Hepatocyte (in vitro differentiated cells): ENCODE measurements around the gene POU5F1. TPM values are rescaled to one million over a fixed set of nuclear protein-coding genes. Genes with fewer than 3 reads are reported as not detected.
"Not testable (repeated sequence)": the region's sequence is repeated elsewhere in the genome, so short reads cannot be mapped to it uniquely, and the experiment has no call there.

ENCODE experiments used
- DNase-seq: peaks from one replicate; pipeline ENCODE4 v3.0.0-alpha.2; 2016; ENCODE audit warnings: low spot score
- H2AFZ ChIP-seq: fragments of 200-600 bp; sonication (generic); 2 replicates; pipeline ENCODE4 v1.6.0; 2016; ENCODE audit warnings: antibody characterized with exemption, mild to moderate bottlenecking
- H3K27ac ChIP-seq: fragments of 200-600 bp; sonication (generic); 2 replicates; pipeline ENCODE4 v1.5.1; 2016; ENCODE audit warnings: mild to moderate bottlenecking
- H3K27me3 ChIP-seq: fragments of 200-600 bp; sonication (generic); 2 replicates; pipeline ENCODE4 v1.6.1; 2016
- H3K36me3 ChIP-seq: fragments of 200-600 bp; sonication (generic); replicated peaks from 2 replicates; pipeline ENCODE4 v1.5.1; 2016; ENCODE audit warnings: low read depth; ENCODE audit not compliant: insufficient read depth
- H3K4me1 ChIP-seq: fragments of 200-600 bp; sonication (generic); 2 replicates; pipeline ENCODE4 v1.5.1; 2016; ENCODE audit warnings: mild to moderate bottlenecking, moderate library complexity; ENCODE audit not compliant: insufficient read depth
- H3K4me2 ChIP-seq: fragments of 200-600 bp; sonication (generic); 2 replicates; pipeline ENCODE4 v1.6.0; 2016
- H3K4me3 ChIP-seq: fragments of 200-600 bp; sonication (generic); 2 replicates; pipeline ENCODE4 v1.5.1; 2016; ENCODE audit warnings: mild to moderate bottlenecking
- H3K79me2 ChIP-seq: fragments of 200-600 bp; sonication (generic); 2 replicates; pipeline ENCODE4 v1.6.0; 2017; ENCODE audit warnings: mild to moderate bottlenecking
- H3K9me2 ChIP-seq: fragments of 200-600 bp; sonication (generic); replicated peaks from 2 replicates; pipeline ENCODE4 v1.6.0; 2017; ENCODE audit warnings: mild to moderate bottlenecking; ENCODE audit not compliant: insufficient read depth
- H3K9me3 ChIP-seq: fragments of 200-600 bp; sonication (generic); 2 replicates; pipeline ENCODE4 v1.5.1; 2016; ENCODE audit warnings: low read depth, mild to moderate bottlenecking
- H4K20me1 ChIP-seq: fragments of 200-600 bp; sonication (generic); 2 replicates; pipeline ENCODE4 v1.6.0; 2016; ENCODE audit warnings: mild to moderate bottlenecking; ENCODE audit not compliant: insufficient read depth, poor library complexity, severe bottlenecking
- EZH2 ChIP-seq: fragments of 200-600 bp; sonication (generic); IDR thresholded peaks from 2 replicates; pipeline ENCODE4 v1.6.1; 2016; ENCODE audit warnings: antibody characterized with exemption, mild to moderate bottlenecking, borderline replicate concordance
- EZH2phosphoT487 ChIP-seq: fragments of 200-600 bp; sonication (generic); IDR thresholded peaks from one replicate; pipeline ENCODE4 v1.6.1; 2018; ENCODE audit warnings: antibody characterized with exemption, mild to moderate bottlenecking, low read depth, moderate library complexity; ENCODE audit not compliant: unreplicated experiment, severe bottlenecking
- WGBS: methylation state at CpG from one replicate; pipeline ENCODE4 v1.1.6; 2016; ENCODE audit warnings: low lambda C conversion rate; ENCODE audit errors: missing lambda C conversion rate; 5-methylcytosine and 5-hydroxymethylcytosine counted together
- polyA plus RNA-seq: library from polyadenylated mRNA; unstranded; fragments of >200 nt; fragmentation: Nextera tagmentation; extraction: Ambion mirVana; gene quantifications from 2 replicates; pipeline ENCODE4 v1.2.1, GENCODE V29; 2016
- total RNA-seq: library from RNA; depleted of rRNA; stranded (reverse); fragments of >200 nt; gene quantifications from 2 replicates; pipeline ENCODE4 v1.2.3, GENCODE V29; 2014
- TF ChIP-seq, protein P1 (sequence below): fragments of 200-600 bp; sonication (generic); IDR thresholded peaks from 2 replicates; pipeline ENCODE4 v1.5.1; 2016; ENCODE audit warnings: antibody characterized with exemption, mild to moderate bottlenecking; ENCODE audit not compliant: poor library complexity

The POU5F1 gene
- total and polyA plus RNA-seq, 2 experiments from 2014 or later, result 1.1 to 1.8 TPM

DNA sequence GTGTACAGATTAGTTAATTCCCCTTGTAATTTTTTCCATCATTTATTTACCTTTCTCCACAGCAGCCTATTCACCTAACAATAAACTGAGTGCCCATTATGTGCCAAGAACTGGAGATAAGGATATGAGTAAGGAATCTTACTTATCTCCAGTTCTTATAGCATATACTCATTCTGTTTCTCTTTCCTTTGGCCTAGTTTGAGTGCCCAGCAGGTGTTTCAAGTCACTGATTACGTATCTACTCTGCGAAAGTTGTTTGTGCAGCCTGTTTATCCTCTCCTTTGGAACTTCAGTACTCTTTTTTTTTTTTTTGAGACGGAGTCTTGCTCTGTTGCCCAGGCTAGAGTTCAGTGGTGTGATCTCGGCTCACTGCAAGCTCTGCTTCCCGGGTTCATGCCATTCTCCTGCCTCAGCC lies 17.3 kb upstream of the POU5F1 start:
- Histone ChIP-seq H3K36me3 (no peaks in the 10 kb centered on the region), H4K20me1 (no peaks in the 10 kb centered on the region), H3K9me2 (no peaks in the 10 kb centered on the region), H3K27ac (peak overlapping the region; percentile 33), H3K27me3 (no peaks in the 10 kb centered on the region), H3K4me3 (no peak overlapping the region), H3K79me2 (no peaks in the 10 kb centered on the region), H3K4me1 (no peaks in the 10 kb centered on the region), H3K9me3 (no peaks in the 10 kb centered on the region), H2AFZ (no peak overlapping the region), H3K4me2 (no peak overlapping the region)
- 67% methylated on average over 5 of the region's 5 CpGs for WGBS
- TF ChIP-seq, protein P1, sequence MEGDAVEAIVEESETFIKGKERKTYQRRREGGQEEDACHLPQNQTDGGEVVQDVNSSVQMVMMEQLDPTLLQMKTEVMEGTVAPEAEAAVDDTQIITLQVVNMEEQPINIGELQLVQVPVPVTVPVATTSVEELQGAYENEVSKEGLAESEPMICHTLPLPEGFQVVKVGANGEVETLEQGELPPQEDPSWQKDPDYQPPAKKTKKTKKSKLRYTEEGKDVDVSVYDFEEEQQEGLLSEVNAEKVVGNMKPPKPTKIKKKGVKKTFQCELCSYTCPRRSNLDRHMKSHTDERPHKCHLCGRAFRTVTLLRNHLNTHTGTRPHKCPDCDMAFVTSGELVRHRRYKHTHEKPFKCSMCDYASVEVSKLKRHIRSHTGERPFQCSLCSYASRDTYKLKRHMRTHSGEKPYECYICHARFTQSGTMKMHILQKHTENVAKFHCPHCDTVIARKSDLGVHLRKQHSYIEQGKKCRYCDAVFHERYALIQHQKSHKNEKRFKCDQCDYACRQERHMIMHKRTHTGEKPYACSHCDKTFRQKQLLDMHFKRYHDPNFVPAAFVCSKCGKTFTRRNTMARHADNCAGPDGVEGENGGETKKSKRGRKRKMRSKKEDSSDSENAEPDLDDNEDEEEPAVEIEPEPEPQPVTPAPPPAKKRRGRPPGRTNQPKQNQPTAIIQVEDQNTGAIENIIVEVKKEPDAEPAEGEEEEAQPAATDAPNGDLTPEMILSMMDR, result no peak
- no peak for TF ChIP-seq EZH2phosphoT487
- TF ChIP-seq EZH2, result no peak
- no peak for DNase-seq

DNA sequence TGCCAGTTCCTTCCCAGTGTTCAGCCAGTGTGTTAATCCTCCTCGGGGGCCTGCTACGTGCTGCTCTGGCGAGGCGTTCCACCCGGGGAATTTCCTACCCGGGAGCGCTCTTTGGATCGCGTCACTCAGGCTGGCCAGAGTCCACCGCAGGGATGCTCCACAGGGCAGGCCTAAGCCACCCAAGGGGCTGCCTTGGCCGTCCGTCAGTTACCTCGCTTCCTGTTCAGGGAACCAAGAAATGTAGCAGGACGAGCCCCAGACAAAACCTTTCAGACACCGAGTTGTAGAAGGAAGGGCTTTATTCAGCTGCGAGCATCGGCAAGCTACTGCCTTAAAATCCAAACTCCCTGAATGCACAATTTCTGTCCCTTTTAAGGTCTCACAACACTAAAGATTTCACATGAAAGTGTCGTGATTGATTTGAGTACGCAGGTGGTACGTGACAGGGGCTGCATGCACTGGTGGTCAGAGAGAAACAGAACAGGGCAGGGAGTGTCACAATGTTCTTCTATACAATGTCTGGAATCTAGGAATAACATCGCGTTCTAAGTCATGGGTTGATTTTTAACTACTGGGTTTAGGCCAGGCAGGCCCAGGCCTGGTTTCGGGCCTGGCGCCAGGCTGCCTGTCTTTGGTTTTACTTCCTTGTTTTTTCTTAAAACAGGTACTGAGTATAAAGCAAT lies 15.7 kb upstream of the POU5F1 start:
- no peaks in the 10 kb centered on the region for H3K4me1 ChIP-seq
- WGBS, result 93% methylated on average over 24 of the region's 24 CpGs
- H3K4me2 ChIP-seq, result no peak overlapping the region
- H3K9me2 ChIP-seq, result no peaks in the 10 kb centered on the region
- no peak for DNase-seq
- H3K79me2 ChIP-seq, result no peaks in the 10 kb centered on the region
- H4K20me1 ChIP-seq, result no peaks in the 10 kb centered on the region
- H3K4me3 ChIP-seq, result no peak overlapping the region
- H3K36me3 ChIP-seq, result no peaks in the 10 kb centered on the region
- TF ChIP-seq EZH2 (no peak), EZH2phosphoT487 (no peak)
- TF ChIP-seq, protein P1, result no peak
- H3K27ac ChIP-seq, result no peak overlapping the region
- no peaks in the 10 kb centered on the region for H3K9me3 ChIP-seq
- H3K27me3 ChIP-seq, result no peaks in the 10 kb centered on the region
- H2AFZ ChIP-seq, result no peak overlapping the region

DNA sequence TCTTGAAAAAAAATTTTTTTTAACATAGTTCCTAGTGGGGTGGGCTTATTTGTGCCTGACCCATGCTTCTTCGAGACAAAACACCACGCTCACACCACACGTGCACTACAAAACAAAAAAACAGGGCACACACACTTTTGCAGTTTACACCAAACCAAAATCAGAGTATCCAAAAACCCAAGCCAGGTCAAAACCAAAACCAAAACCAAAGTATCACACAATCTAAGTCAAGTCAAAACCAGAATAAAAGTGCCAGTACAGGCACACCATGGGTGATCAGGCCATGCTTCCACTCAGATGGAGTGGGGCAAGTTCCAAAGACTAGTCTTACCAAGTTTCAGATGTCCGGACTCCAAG lies 15.2 kb upstream of the POU5F1 start:
- H3K4me1 ChIP-seq, H4K20me1 ChIP-seq, H2AFZ ChIP-seq, H3K36me3 ChIP-seq, H3K79me2 ChIP-seq, H3K4me2 ChIP-seq, H3K9me3 ChIP-seq, H3K27me3 ChIP-seq, H3K9me2 ChIP-seq, H3K4me3 ChIP-seq, DNase-seq, H3K27ac ChIP-seq: not testable (repeated sequence)
- WGBS, result 93% methylated on average over 4 of the region's 4 CpGs

DNA sequence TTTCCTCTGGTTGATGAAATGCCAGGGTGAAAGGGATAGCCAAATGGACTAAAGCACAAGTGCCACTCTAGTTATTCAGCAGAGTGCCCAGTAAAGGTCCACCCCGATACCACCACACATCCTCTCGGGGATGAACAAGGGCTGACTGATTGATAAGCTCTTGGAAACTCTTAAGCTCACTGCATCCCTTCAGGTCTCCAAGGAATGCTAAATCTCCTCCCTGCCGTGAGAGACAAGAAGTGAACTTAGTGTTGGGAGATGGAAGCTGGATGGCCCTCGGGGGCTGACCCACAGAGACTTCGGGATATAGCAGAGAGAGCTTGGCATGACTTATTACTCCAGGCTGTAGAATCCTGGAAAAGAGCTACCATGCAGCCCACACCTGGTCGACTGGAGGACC lies 13.4 kb upstream of the POU5F1 start:
- not testable (repeated sequence) for H3K4me3 ChIP-seq, H3K27ac ChIP-seq, H3K27me3 ChIP-seq, H3K4me1 ChIP-seq, H3K4me2 ChIP-seq, H3K9me2 ChIP-seq, H3K36me3 ChIP-seq, DNase-seq, H4K20me1 ChIP-seq, H2AFZ ChIP-seq, H3K79me2 ChIP-seq, H3K9me3 ChIP-seq
- WGBS, result 68% methylated on average over 6 of the region's 6 CpGs

DNA sequence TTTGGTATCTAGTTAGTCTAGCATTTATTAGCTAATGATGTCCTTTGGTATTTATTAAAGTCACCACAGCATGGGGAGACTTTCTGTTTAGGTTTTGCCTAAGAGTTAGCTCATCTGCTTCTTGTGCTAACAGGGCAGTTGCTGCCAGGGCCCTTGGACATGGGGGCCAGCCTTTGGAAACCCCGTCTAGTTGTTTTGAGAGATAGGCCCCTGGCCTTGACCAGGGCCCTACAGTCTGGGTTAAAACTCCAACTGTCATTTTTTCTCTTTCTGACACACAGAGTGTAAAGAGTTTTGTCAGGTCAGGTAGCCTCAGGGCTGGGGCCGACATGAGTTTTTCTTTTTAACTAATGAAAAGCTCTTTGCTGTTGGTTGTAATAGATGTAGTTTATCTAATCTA lies 12.8 kb upstream of the POU5F1 start:
- H3K79me2 ChIP-seq, DNase-seq, H3K9me3 ChIP-seq, H3K4me3 ChIP-seq, H4K20me1 ChIP-seq, H2AFZ ChIP-seq, H3K4me1 ChIP-seq, H3K27me3 ChIP-seq, H3K36me3 ChIP-seq, H3K4me2 ChIP-seq, H3K9me2 ChIP-seq, H3K27ac ChIP-seq: not testable (repeated sequence)
- 57% methylated on average over 2 of the region's 2 CpGs for WGBS
